ENCODE measurements around the gene GATC. TPM values are rescaled to one million over a fixed set of nuclear protein-coding genes. Genes with fewer than 3 reads are reported as not detected.

GATC gene
- total and polyA plus RNA-seq, 10 of the 15 experiments (the other 5 are each of a cell fraction or from before 2014, with no cell fraction given) = 5.1 to 40.3 (median 22.9) TPM

GRCh38 chr12:120397824-120398540 is 48.3 kb upstream of the GATC start:
- Histone ChIP-seq H3K4me3 (no peak overlapping the region), H3K27me3 (replicated peaks in 1 of 2; ENCODE audit: control insufficient read depth in 2 of 2, insufficient read depth in 2 of 2, low read length in 1 of 2) (no peaks in the 10 kb centered on the region; a peak in 3 of 4 replicates), H3K79me2 (ENCODE audit: control insufficient read depth, insufficient read depth, low read length) (no peaks in the 10 kb centered on the region), H3K27ac (ENCODE audit: control insufficient read depth, insufficient read depth) (no peak overlapping the region), H3K4me1 (ENCODE audit: control insufficient read depth, insufficient read depth, low read length) (0 out of 2 replicates have a peak, but pooled peaks cover 3% of the 10 kb centered on the region), H3K9ac (ENCODE audit: control insufficient read depth, insufficient read depth, low read length) (no peak overlapping the region), H2AFZ (ENCODE audit: control insufficient read depth, low read depth, low read length) (no peak overlapping the region), H4K20me1 (ENCODE audit: control insufficient read depth, insufficient read depth) (no peaks in the 10 kb centered on the region), H3K36me3 (ENCODE audit: control insufficient read depth in 2 of 2, insufficient read depth in 2 of 2, low read length in 1 of 2) (no peaks in the 10 kb centered on the region), H3K4me2 (ENCODE audit: control insufficient read depth, insufficient read depth) (no peak overlapping the region), H3K9me3 (replicated peaks; ENCODE audit: control insufficient read depth, insufficient read depth, low read length) (no peaks in the 10 kb centered on the region)
- ChIA-PET CTCF (no interaction called here), SMC1A (ENCODE audit: uncharacterized antibody, unreplicated experiment) (no interaction called here), RAD21 (ENCODE audit: unreplicated experiment) (no interaction called here), POLR2A (no interaction called here)
- ATAC-seq (peak; percentile 44), FAIRE-seq (no peak), DNase-seq (ENCODE audit: low read depth, low spot score) (no peak)
- BruUV-seq (replicated peaks) = no TSS peak
- 70% methylated on average over 33 of the region's 33 CpGs for WGBS (ENCODE audit: insufficient coverage, insufficient replicate concordance, low lambda C conversion rate, missing lambda C conversion rate)
- in situ Hi-C loops (cut with MboI) = no loop called here
- TF ChIP-seq BCLAF1 (IDR thresholded peaks at IDR 0.05) (no peak), ZNF207 (IDR thresholded peaks at IDR 0.05; ENCODE audit: borderline replicate concordance) (no peak), ZSCAN29 (IDR thresholded peaks at IDR 0.05) (no peak), FOXK2 (IDR thresholded peaks at IDR 0.05) (no peak), RFX5 (IDR thresholded peaks at IDR 0.05; ENCODE audit: low read depth, low read length) (no peak), HDAC6 (IDR thresholded peaks at IDR 0.05; ENCODE audit: unreplicated experiment) (no peak), IRF3 (IDR thresholded peaks at IDR 0.05) (no peak), CHD4 (IDR thresholded peaks at IDR 0.05) (no peak), MTA2 (IDR thresholded peaks at IDR 0.05; ENCODE audit: low read depth) (no peak), POU2F2 (IDR thresholded peaks at IDR 0.05; ENCODE audit: borderline replicate concordance, low read depth, low read length) (no peak), SRF (IDR thresholded peaks at IDR 0.05; ENCODE audit: low read depth in 2 of 2, low read length in 2 of 2) (no peak)
- intact Hi-C loops (cut with micrococcal nuclease; ENCODE audit: unreplicated experiment) = no loop called here

All from GM12878 (cell line).